SU-DHL-6 (cell line): Measurements from ENCODE around the gene TCEANC.

Experiments
- CTCF ChIP-seq: fragments of 200-600 bp; sonication (generic); IDR thresholded peaks from one replicate; pipeline ENCODE4 v1.5.1; 2017; ENCODE audit warnings: antibody characterized with exemption, mild to moderate bottlenecking, low read length, moderate library complexity; ENCODE audit not compliant: insufficient read depth, poor library complexity, severe bottlenecking
- EZH2phosphoT487 ChIP-seq: fragments of 200-600 bp; sonication (generic), shearing (Covaris generic); conservative IDR thresholded peaks from 2 replicates; pipeline ENCODE4 v1.6.1; 2018; ENCODE audit warnings: mild to moderate bottlenecking, antibody characterized with exemption, low read length, moderate library complexity, mixed read lengths

GRCh38 chrX:13649838-13650237 lies 3.1 kb upstream of the TCEANC start:
- no peak for TF ChIP-seq CTCF
- no peak for TF ChIP-seq EZH2phosphoT487
